GM12892 (cell line): Measurements from ENCODE around the gene SELENOO.

Source experiments
- DNase-seq: peaks from one replicate; pipeline ENCODE4 v3.0.0; 2011; ENCODE audit not compliant: insufficient read length
- FAIRE-seq: peaks from 2 replicates; lab custom pipeline; 2011; peaks lifted over from hg19 to GRCh38; lab: Jason Lieb, UNC
- POLR2A ChIP-seq: IDR thresholded peaks from 2 replicates; pipeline ENCODE4 v1.6.1; 2011; ENCODE audit warnings: low read depth, low read length, control low read depth
- POLR2AphosphoS5 ChIP-seq: IDR thresholded peaks from 2 replicates; pipeline ENCODE4 v1.6.1; 2011; ENCODE audit warnings: low read depth, low read length, control low read depth
- TAF1 ChIP-seq: IDR thresholded peaks from 2 replicates; pipeline ENCODE4 v1.6.1; 2011; ENCODE audit warnings: low read depth, mild to moderate bottlenecking, control low read depth, low read length, borderline replicate concordance

Gene SELENOO

DNA sequence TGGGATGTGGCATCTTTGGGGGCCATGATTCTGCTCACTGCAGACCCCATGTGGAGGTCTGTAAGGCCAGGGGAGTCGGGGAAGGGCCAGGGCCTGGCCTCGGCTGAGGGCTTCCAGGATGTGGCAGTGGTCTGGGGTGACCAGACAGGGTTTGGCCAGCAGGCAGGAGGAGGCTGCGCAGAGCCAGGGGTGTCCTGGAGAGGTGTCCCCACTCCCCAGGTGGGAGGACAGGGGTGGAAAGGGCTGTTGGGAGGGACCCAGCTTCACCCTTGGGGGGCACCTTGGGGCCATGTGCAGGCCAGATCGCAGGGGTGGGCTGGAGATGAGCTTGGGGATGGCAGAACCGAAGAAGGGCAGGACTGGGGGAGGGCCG, 26.8 kb upstream of the SELENOO start:
- FAIRE-seq (no peak), DNase-seq (no peak)
- TF ChIP-seq POLR2A = no peak
- no peak for TF ChIP-seq POLR2AphosphoS5
- TF ChIP-seq TAF1 = no peak

DNA sequence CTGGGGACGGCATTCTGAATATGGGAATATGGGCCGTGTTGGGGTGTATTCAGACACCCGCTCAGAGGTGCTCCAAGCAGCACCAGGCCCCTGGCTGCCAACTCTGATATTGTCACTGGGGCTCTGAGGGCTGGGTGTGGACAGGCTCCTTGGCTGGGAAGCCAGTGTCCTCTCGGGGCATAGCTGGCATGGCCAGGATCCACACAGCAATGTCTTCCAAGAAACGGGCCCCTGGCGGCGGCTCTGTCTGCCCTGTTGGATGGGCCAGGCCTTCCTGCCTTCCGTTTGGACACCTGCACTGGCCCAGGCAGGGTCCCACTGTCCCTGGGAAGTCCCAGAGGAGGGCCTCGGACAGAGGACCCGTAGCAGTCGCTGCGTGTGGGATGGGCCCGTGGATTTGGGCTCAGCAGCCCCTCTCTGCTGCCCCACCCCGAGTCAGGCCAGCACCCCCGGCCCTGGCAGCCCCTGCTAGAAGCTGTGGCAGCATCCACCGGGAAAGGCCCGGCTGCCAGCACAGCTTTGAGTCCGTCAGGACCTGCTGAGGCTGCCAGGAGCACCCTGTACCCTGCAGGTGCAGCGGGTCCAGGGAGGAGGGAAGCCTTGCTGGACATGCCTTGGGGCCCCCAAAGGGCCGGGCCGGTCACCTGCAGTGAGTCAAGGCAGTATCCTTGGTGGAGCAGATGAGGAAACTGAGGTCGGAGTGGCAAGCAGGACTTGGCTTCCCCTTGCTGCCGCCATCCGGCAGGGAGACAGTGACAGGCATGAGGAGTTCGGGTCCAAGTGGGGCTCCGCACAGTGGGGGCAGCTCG, 26.2 kb upstream of the SELENOO start:
- no peak for TF ChIP-seq TAF1
- DNase-seq (no peak), FAIRE-seq (no peak)

DNA sequence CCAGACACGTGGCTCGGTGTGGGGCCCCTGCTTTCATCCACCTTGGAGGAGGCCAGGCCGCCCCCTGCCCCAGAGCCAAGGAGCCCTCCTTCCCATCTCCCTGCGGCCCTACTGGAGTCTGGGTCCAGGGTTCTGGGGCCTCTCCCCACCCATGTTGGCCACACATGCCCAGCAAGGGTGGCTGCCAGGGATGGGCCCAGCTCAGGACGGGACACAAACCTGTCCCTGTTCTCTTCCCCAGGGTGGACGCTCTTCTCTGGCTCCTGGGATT, 25.7 kb upstream of the SELENOO start:
- FAIRE-seq = no peak
- no peak for DNase-seq

DNA sequence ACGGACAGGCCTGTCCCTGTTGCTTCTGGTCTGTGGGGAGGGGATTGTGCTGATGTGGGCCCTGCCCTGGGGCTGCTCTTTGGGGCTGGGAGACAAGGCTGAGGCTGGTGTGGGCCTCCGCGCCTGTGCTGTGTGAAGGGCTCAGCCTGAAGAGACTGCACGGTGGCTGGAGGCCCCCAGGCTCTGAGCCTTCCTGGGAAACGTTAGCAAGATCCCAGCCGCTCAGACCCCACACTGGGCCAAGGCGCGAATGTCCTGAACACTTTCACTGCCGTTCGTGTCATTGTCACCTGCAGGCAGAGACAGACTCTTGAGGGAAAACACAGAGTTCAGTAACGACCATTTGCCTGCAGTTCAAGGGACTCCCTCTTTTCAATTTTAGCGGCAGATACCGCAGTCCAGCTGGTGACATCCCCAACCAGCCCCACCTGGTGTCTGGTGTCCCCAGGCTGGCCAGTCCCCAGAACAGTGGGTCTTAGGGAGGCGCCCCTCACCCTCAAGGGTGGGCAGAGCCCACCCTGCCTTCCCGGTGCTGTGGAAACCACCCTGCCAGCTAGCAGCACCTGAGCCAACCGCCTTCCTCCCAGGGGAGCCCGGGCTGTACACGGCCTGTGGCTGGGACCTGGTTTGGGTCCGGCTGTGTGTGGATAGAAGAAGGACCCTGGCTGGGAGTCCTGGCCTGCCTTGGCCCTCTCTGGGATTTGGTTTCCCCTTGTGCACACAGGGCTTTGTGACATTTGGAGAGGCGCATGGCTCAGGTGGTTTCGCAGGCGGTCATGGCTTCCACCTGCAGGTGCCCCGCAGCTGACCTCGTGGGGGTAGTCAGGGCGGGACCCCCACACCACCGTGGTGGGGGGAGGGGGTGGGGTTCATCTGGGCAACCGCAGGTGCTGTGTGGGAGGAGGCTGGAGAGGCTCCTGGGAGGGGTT, 24.6 kb upstream of the SELENOO start:
- TF ChIP-seq POLR2A (no peak), TAF1 (no peak), POLR2AphosphoS5 (no peak)
- FAIRE-seq (peak; percentile 56), DNase-seq (no peak)

More for the DNA sequence above, 25.7 kb upstream of the SELENOO start:
- TF ChIP-seq POLR2AphosphoS5 (no peak), TAF1 (no peak), POLR2A (no peak)

DNA sequence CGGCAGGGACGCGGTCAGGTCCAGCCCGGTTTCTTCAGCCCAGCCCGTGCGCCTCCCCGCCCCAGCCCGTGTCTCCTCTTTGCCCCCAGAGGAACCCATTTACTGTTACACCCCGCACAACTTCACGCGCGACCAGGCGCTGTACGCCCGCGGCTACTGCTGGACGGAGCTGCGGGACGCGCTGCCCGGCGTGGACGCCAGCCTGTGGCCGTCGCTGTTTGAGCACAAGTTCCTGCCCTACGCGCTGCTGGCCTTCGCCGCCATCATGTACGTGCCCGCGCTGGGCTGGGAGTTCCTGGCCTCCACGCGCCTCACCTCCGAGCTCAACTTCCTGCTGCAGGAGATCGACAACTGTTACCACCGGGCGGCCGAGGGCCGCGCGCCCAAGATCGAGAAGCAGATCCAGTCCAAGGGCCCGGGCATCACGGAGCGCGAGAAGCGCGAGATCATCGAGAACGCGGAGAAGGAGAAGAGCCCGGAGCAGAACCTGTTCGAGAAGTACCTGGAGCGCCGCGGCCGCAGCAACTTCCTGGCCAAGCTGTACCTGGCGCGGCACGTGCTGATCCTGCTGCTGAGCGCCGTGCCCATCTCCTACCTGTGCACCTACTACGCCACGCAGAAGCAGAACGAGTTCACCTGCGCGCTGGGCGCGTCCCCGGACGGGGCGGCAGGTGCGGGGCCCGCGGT, 23.8 kb upstream of the SELENOO start:
- FAIRE-seq (no peak), DNase-seq (no peak)
- TF ChIP-seq POLR2A (no peak), POLR2AphosphoS5 (no peak)

DNA sequence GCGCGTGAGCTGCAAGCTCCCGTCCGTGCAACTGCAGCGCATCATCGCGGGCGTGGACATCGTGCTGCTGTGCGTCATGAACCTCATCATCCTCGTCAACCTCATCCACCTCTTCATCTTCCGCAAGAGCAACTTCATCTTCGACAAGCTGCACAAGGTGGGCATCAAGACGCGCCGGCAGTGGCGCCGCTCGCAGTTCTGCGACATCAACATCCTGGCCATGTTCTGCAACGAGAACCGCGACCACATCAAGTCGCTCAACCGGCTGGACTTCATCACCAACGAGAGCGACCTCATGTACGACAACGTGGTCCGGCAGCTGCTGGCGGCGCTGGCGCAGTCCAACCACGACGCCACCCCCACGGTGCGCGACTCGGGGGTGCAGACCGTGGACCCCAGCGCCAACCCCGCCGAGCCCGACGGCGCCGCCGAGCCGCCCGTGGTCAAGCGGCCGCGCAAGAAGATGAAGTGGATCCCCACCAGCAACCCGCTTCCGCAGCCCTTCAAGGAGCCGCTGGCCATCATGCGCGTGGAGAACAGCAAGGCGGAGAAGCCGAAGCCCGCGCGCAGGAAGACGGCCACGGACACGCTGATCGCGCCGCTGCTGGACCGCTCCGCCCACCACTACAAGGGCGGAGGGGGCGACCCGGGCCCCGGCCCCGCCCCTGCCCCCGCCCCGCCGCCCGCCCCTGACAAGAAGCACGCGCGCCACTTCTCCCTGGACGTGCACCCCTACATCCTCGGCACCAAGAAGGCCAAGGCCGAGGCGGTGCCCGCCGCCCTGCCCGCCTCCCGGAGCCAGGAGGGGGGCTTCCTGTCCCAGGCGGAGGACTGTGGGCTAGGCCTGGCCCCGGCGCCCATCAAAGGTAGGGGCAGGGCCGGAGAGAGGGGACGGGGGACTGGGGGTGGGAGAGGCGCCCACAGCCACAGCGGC, 23.0 kb upstream of the SELENOO start:
- TF ChIP-seq TAF1 (no peak), POLR2A (no peak), POLR2AphosphoS5 (no peak)
- DNase-seq (no peak), FAIRE-seq (no peak)

DNA sequence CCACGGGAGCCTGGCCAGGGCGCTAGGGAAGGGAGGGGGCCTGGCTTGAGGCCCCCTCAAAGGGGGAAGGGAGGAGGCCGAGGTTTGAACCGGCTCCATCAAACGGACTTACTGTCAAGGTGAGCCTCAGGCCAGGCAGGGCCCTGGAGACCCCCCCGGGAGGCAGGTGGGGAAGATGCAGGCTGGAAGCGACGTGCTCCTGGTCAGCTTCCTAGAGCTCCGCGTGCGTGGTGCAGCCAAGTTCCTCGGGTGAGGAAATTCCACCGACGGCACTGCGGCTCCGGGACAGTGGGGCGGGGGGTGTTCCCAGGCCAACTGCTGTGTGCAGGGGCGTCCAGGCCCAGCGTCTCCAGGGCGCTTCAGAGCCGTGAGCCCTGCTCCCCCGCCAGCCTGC, 22.3 kb upstream of the SELENOO start:
- DNase-seq (no peak), FAIRE-seq (no peak)
- TF ChIP-seq POLR2AphosphoS5 (no peak), POLR2A (no peak)

DNA sequence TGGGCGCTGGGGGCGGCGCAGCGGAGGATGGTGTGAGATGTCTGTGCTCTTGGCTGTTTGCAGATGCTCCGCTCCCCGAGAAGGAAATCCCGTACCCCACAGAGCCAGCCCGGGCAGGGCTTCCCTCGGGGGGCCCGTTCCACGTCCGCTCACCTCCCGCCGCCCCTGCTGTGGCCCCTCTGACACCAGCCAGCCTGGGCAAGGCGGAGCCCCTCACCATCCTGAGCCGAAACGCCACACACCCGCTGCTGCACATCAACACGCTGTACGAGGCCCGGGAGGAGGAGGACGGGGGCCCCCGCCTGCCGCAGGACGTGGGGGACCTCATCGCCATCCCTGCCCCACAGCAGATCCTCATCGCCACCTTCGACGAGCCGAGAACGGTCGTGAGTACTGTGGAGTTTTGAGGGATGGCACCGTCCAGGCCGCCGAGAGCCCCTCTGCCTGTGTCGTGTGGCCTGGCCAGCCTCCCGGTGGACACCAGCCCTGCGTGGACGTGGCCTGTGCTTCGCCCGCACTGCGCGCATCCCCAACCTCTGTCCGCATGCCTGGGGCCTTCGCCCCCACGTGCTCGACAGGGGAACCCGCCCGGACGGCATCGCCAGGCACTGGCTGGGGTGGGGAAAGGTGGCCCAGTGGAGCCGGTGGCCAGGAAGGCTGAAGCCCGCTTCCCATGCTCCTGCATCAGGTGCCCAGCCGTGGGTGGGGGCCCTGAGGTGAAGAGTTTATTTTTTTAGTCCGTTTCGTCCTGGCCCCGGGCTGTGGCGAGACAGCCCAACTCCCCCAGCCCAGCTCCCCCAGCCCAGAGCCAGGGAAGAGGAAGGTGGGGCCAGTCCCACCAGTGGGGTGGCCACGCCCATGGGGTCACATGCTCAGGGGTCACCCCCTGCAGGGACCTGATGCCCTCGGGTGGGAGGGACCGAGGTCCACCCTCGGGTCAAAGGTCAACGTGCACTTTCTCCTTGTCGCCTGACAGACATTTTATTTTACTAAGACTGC, 21.6 kb upstream of the SELENOO start:
- no peak for FAIRE-seq
- DNase-seq = no peak
- TF ChIP-seq TAF1 (no peak), POLR2A (no peak), POLR2AphosphoS5 (no peak)

DNA sequence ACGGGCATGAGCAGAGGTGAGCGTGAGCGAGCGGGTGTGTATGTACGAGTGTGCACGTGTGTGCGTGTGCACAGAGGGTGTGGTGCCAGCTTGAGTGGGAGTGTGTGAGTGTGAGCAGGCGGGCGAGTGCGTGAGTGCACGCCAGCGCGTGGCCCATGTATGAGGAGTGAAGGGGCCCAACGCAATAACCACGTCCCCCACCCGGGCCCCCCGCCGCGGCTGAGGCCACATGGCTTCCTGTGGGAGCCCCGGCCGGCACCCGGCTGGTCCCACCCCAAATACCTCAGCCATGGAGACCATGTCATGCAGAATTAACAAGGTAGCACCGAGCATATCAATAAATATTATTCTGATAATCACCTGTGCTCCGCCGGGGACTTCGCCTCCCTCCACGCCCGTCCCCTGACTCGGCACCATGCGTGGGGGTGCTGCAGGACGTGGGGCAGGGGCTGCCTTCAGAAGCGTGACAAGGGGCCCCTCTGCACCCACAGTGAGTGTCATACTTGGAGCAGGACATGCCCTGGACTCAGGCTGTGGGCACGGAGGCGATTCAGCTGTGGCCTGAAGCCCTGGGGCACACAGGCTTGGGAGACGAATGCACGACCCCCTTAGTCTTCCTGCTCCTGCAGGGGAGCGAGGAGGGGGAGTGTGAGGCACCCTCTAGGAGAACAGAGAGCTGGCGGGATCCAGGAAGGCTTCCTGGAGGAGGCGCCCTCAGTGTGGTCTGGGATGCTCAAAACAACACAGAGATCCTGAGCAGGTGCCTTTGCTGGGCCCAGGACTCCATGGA, 20.7 kb upstream of the SELENOO start:
- DNase-seq = no peak
- peak; percentile 9 for FAIRE-seq
- TF ChIP-seq POLR2A (no peak), TAF1 (no peak), POLR2AphosphoS5 (no peak)
